Thyroid gland (tissue), 4 donors: Measurements from ENCODE around the gene GRIN2C.

ENCODE experiments used
- CTCF ChIP-seq, 6 experiments: fragments of 200-600 bp in 3 of 6; fragments of 450-650 bp in 3 of 6; sonication (generic) in 3 of 6; IDR thresholded peaks; one replicate each; pipeline ENCODE4 v1.5.1; 2016 to 2019; ENCODE audit warnings: antibody characterized with exemption in 6 of 6, mild to moderate bottlenecking in 2 of 6, inconsistent platforms in 1 of 6, moderate library complexity in 1 of 6
- POLR2A ChIP-seq, 2 donors: fragments of 450-650 bp; IDR thresholded peaks; one replicate each; pipeline ENCODE4 v1.6.1; 2017; ENCODE audit warnings: antibody characterized with exemption in 2 of 2, mild to moderate bottlenecking in 2 of 2, moderate library complexity in 1 of 2

GRCh38 chr17:74795327-74796020 is 64.2 kb downstream of the GRIN2C start:
- TF ChIP-seq CTCF (IDR thresholded peaks at IDR 0.05) (no peak), POLR2A (IDR thresholded peaks at IDR 0.05) (no peak)
